Testis (tissue), 2 donors: ENCODE data around the gene DEDD.

Source experiments
- POLR2A ChIP-seq: fragments of 450-650 bp; IDR thresholded peaks from one replicate; pipeline ENCODE4 v1.6.1; 2017; ENCODE audit warnings: antibody characterized with exemption, mild to moderate bottlenecking, moderate library complexity
- TF ChIP-seq, protein P1 (sequence below), 3 experiments: fragments of 450-650 bp in 2 of 3; fragments of 200-600 bp in 1 of 3; sonication (generic) in 1 of 3; IDR thresholded peaks; one replicate each; pipeline ENCODE4 v1.5.1; 2016 to 2019; ENCODE audit warnings: antibody characterized with exemption in 3 of 3, mild to moderate bottlenecking in 2 of 3, moderate library complexity in 1 of 3

- TF ChIP-seq, protein P1, sequence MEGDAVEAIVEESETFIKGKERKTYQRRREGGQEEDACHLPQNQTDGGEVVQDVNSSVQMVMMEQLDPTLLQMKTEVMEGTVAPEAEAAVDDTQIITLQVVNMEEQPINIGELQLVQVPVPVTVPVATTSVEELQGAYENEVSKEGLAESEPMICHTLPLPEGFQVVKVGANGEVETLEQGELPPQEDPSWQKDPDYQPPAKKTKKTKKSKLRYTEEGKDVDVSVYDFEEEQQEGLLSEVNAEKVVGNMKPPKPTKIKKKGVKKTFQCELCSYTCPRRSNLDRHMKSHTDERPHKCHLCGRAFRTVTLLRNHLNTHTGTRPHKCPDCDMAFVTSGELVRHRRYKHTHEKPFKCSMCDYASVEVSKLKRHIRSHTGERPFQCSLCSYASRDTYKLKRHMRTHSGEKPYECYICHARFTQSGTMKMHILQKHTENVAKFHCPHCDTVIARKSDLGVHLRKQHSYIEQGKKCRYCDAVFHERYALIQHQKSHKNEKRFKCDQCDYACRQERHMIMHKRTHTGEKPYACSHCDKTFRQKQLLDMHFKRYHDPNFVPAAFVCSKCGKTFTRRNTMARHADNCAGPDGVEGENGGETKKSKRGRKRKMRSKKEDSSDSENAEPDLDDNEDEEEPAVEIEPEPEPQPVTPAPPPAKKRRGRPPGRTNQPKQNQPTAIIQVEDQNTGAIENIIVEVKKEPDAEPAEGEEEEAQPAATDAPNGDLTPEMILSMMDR (IDR thresholded peaks at IDR 0.05) = no peak
- no peak for TF ChIP-seq POLR2A
Observed at GRCh38 chr1:161091093-161091492, 41.4 kb downstream of the DEDD start.
